ENCODE measurements around the gene PLP1.

GRCh38 chrX:103793545-103793940, 16.9 kb downstream of the PLP1 start:
- TF ChIP-seq, protein P1, sequence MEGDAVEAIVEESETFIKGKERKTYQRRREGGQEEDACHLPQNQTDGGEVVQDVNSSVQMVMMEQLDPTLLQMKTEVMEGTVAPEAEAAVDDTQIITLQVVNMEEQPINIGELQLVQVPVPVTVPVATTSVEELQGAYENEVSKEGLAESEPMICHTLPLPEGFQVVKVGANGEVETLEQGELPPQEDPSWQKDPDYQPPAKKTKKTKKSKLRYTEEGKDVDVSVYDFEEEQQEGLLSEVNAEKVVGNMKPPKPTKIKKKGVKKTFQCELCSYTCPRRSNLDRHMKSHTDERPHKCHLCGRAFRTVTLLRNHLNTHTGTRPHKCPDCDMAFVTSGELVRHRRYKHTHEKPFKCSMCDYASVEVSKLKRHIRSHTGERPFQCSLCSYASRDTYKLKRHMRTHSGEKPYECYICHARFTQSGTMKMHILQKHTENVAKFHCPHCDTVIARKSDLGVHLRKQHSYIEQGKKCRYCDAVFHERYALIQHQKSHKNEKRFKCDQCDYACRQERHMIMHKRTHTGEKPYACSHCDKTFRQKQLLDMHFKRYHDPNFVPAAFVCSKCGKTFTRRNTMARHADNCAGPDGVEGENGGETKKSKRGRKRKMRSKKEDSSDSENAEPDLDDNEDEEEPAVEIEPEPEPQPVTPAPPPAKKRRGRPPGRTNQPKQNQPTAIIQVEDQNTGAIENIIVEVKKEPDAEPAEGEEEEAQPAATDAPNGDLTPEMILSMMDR (IDR thresholded peaks at IDR 0.05) = no peak
- no peak for TF ChIP-seq EP300 (IDR thresholded peaks at IDR 0.05)
